NCI-H1694 treated with DMSO at 0.1 percent for 48 hours (cell line): ENCODE data around the gene TUBGCP4.
"Not testable (repeated sequence)": the region's sequence is repeated elsewhere in the genome, so short reads cannot be mapped to it uniquely, and the experiment has no call there.

Experiments
- DNase-seq: peaks from one replicate; lab custom pipeline; 2025; lab: John Stamatoyannopoulos, UW

The TUBGCP4 gene

GRCh38 chr15:43370975-43371974, at the start of gene TUBGCP4, which contains the start of gene ZSCAN29:
Gene TUBGCP4, plus strand, starts transcription at chr15:43371101. Its CDS starts 254 bp downstream, at chr15:43371355.
Gene ZSCAN29, minus strand, starts transcription at chr15:43371043. Its CDS starts 1,130 bp downstream, at chr15:43369913.
- DNase-seq, result peak; percentile 75

GRCh38 chr15:43325039-43325684, 45.7 kb upstream of the TUBGCP4 start:
- no peak for DNase-seq

- DNase-seq, result no peak
Measured at GRCh38 chr15:43329217-43329959, 41.5 kb upstream of the TUBGCP4 start.

DNA sequence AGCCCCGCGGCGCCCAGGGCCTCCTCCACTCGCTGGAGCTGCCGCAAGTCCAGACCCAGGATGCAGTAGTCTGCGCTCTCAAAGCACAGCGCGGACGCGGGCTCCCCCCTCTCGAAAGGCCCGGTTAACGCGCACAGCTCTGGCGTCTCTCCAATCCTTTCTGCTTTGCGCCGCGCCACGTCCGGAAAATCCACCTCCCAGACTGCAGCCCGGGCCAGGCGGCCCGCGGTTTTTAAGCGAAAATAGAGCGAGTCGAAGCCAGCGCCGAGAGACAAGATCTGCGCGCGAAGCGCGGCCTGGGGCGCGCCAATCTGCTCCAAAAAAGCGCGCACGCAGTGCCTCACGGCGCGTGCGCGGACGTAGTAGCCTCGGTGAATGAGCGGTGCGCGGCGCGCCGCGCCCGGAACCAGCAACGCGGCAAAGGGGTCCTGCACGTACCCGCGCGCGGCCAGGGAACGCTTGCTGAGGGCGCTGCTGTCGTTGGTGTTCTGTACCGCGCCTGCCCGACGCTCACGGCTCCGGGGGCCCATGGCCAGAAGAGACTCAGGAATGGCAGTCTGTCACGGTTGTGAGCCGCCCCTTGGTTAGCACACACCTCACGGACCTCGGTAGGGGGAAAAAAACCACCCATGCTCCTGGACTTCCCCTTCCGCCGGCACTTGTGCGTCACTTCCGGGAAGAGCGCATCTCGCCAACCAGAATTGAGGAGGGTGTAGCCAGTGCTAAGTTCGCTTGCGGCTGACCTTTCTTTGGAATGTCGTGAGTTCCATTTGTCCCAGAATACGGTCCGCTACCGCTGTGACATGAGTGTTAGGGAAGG, 40.7 kb upstream of the TUBGCP4 start, which contains the start of gene LCMT2:
Gene LCMT2 (minus strand): TSS at position 614 of the 820 bp plus-strand sequence. CDS start 84 bp downstream, at position 530.
- DNase-seq, result peak; percentile 86

DNA sequence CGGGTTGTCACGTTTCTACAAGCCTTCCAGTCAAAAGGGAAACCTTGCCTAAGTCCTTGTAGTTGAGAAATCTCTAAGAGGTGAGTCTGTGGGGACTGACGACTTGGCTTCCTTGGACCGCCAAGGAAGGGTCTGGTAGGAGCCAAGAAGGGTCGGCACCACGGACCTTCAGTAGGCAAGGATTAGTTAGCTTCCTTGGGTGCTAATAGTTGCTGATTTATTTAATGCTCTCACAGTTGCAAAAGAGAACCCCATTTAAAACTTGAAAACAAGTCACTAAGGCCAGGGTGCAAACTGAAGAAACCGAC, 40.2 kb upstream of the TUBGCP4 start:
- DNase-seq, result no peak

DNA sequence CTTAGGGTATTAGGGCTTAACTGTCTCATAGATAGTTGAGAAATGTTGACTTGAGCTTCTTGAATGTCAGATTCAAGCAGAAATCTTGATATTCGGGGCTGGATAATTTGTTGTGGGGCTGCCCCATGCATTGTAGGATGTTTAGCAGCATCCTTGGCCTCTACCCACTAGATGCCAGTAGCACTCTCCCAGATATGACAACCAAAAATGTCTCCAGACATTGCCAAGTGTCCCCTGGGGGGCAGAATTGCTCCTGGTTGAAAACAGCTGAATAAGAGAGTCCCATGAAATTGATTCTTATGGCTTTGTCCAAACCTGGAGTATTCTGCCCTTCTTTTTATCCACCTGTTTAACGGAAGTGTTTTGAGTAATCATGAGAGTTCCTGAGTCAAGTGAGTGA, 24.6 kb upstream of the TUBGCP4 start:
- DNase-seq, result no peak

DNA sequence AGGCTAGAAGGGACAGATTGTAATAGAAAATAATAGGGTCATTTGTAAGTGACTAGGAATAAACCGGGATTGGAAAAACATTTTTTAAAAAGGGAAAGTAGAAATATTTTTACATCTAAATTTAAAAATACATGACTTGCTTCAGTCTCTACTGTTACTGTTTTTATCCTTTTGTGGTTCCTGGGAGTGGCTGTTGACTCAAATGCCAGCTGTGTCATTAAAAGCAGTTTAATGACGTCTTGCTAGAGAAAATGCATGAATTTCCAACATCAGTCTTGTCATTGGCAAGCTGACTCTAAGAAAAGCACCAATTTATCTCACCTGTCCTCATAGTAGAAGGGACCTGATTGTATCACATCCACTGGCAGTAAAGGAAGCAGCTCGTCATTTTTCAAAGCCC, 23.8 kb upstream of the TUBGCP4 start:
- no peak for DNase-seq

DNA sequence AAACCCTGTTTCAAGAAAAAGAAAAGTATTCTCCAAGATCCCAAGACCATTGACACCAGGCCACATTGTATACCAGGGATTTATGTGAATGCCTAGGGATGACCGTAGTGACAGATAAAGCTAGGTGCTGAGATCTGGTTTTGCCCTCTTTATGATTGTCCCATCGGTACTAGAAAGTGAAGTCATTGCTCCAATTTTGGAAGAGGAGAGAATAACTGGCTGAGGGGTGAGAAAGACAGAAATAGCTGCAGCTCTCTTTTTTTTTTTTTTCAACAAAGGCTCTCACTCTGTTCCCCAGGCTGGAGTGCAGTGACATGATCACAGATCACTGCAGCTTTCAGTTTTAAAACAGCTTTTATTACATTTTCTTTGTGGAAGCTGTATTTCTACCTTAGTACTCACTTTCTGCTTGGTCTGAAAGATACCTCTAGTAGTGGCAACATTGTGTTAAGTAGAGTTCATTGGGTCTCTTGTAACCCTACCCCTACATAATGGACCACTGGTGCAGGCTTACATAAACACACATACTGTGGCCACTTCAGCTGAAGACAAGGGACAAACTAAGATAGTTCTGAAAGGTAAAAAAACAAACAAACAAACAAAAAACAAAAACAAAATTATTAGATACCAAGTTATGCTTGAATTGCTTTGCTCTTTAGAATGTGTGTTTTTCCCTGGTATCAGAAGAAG, 18.1 kb upstream of the TUBGCP4 start:
- no peak for DNase-seq

- DNase-seq, result no peak
Measured at GRCh38 chr15:43360821-43361220, 10.1 kb upstream of the TUBGCP4 start.

DNA sequence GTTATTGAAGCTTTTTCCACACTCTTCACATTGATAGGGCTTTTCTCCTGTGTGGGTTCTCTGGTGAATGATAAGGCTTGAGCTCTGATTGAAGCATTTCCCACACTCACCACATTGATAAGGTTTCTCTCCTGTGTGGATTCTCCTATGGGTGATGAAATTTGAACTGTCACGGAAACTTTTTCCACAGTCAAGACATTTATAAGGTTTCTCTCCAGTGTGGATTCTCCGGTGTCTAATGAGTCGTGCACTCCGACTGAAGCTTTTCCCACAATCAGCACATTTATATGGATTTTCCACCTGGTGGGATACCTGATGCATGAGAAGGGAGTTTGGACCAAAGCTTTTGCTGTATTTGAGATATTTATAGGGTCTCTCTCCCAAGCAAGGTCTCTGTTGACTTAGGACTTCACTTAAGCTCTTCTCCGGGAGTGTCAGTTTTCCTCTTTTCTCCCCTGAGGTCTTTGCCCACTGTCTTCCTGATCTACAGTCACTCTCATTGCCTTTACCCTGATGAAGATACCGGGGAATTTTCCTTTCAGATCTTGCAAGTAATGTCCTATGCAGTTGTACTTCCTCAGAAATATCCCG, 9.5 kb upstream of the TUBGCP4 start:
- no peak for DNase-seq

DNA sequence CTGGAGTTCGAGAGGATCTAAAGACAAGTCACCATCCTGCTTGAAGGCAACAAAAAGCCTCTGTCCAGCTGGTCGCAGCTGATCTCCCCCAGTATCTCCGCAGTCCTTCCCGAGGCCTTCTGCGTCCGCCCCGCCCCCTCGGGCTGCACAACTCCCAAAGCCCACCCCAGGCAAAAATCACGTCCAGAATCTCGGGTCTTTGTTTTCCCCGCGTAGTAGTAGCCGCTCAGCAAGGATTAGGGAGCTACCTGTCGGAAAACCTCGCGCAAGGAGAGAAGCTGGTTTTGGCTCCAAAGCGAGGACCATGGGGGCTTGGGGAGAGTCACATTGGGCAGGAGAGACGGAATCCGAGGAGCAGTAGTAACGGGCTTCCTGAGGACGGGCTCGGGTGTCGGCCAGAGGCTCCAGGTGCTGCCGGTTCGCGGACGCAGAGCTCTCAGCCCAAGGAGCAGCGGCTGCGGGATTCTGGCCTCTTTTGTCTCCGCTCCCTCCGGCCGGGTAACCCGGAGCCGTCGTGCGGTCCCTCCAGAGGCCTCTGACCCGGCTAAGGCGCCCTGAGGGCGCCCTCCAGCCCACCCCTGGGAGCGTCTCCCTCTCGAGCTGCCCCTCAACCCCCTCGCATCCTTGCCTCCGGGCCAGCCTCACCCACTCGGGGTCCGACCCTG, 459 bp upstream of the TUBGCP4 start:
- DNase-seq, result no peak

- no peak for DNase-seq
Measured at GRCh38 chr15:43376017-43376705, 5.3 kb downstream of the TUBGCP4 start.

GRCh38 chr15:43378601-43379000, 7.7 kb downstream of the TUBGCP4 start:
- no peak for DNase-seq

DNA sequence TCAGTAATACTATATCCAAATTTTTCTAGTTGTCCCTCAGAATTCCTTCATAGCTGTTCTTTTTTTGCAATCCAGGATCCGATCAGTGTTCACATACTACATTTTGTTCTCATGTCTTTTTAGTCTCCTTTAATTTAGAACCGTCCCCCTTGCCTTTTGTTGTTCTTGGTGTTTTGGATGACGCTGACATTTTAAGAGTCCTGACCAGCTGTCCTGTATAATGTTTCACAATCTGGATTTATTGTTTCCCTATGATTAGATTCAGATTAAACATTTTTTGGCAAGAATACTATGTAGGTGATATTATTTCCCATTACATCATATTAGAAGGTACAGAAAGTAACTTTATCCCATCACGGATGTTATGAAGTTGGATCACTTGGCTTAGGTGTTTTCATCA, 11.4 kb downstream of the TUBGCP4 start:
- DNase-seq, result no peak

DNA sequence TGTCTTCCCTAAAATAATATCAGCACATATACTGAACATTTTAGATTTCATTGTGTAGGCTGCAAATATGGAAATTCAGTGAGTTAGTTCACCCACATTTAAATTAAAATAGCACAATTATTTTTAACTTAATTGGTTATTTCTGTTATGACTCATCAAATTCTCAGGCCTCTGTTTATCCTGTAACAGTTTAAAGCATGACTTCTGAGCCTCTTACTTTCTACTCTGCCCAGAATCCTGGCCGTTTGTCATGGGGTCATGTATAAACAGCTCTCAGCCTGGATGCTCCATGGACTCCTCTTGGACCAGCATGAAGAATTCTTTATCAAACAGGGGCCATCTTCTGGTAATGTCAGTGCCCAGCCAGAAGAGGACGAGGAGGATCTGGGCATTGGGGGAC, 12.2 kb downstream of the TUBGCP4 start:
- DNase-seq, result no peak

- DNase-seq, result no peak
Measured at GRCh38 chr15:43390723-43391122, 19.8 kb downstream of the TUBGCP4 start.

- not testable (repeated sequence) for DNase-seq
Measured at GRCh38 chr15:43393592-43393991, 22.7 kb downstream of the TUBGCP4 start.

DNA sequence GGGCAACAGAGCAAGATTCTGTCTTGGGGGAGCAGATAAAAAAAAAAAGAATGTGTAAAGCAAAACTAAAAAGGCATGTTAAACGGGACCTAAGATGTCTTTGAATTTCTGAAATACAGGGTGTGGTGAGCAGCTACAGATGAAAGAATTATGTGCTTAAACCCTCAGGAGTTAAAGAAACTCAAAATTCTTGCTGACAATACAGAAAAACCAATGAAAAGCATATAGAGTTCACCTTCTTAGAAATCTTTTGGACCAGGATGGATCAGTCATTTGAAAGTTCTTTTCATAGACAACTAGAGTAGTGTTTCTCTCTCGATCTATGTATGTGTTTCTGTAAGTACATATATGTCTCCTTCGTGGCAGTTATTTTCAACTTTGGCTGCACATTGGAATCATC, 31.4 kb downstream of the TUBGCP4 start:
- DNase-seq, result no peak

DNA sequence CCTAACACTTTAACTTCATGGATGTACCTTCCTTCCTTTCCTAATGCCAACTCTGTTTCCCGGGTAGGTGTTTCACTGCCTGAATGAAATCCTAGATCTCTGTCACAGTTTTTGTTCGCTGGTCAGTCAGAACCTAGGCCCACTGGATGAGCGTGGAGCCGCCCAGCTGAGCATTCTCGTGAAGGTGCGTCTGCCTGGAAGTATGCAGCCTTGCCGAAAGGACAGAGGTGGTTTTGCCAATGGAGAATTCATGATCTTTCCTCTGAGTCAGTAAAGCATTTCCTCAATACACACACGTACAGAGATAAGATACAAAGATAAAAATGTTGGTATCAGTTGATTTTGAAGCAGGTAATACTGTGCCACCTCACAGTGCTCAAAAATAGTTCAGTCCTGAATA, 32.7 kb downstream of the TUBGCP4 start:
- no peak for DNase-seq
